Stimulated activated CD4-positive, alpha-beta T cell treated with anti-CD3 and anti-CD28 coated beads, Interleukin-1b, Interleukin-23, amount 100 ng/mL, for 1 hour (primary cell): ENCODE data around the gene PEAR1.

Source experiments
- DNase-seq, 2 donors: peaks; one replicate each; pipeline ENCODE4 v3.0.0-alpha.2; 2020; ENCODE audit warnings: low read depth in 2 of 2

The PEAR1 gene

DNA sequence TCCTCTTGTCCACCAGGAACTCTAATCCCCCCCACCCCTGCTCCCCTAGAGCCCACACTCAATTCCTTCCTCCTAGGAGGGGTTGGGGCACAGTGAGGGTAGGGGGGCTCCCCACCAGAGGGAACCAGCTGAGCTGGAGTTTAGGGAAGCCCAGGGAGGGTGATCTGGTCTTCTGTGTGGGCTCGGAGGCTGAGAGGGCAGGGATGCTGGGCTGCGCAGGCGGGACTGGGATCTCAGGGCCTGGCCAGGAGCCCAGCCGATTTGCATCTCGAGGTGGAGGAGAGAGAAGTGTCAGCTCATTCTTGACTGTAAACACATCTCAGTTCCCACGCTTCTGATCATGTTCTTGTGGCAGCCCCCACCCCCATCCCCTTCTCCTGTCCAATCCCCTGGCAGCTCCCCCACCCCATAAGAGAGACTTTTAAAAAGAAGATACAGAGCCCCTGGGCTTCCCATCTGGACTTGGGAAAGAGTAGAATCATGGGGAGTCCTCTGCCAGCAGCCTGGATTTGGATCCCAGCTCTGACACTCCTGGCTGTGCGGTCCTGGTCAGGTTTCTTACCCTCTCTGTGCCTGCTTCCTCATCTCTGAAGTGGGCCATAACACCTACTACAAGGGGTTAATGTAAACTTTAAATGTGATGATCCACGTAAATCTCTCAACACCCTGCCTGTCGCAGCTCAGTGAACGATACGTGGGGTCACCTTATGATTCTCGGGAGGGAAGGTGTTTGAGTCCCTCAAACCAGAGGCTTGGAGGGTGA lies 6.6 kb downstream of the PEAR1 start:
- DNase-seq, result no peak

- no peak for DNase-seq
Measured at GRCh38 chr1:156900896-156901589, 7.5 kb downstream of the PEAR1 start.

- DNase-seq, result no peak
Measured at GRCh38 chr1:156901590-156901900, 8.0 kb downstream of the PEAR1 start.

DNA sequence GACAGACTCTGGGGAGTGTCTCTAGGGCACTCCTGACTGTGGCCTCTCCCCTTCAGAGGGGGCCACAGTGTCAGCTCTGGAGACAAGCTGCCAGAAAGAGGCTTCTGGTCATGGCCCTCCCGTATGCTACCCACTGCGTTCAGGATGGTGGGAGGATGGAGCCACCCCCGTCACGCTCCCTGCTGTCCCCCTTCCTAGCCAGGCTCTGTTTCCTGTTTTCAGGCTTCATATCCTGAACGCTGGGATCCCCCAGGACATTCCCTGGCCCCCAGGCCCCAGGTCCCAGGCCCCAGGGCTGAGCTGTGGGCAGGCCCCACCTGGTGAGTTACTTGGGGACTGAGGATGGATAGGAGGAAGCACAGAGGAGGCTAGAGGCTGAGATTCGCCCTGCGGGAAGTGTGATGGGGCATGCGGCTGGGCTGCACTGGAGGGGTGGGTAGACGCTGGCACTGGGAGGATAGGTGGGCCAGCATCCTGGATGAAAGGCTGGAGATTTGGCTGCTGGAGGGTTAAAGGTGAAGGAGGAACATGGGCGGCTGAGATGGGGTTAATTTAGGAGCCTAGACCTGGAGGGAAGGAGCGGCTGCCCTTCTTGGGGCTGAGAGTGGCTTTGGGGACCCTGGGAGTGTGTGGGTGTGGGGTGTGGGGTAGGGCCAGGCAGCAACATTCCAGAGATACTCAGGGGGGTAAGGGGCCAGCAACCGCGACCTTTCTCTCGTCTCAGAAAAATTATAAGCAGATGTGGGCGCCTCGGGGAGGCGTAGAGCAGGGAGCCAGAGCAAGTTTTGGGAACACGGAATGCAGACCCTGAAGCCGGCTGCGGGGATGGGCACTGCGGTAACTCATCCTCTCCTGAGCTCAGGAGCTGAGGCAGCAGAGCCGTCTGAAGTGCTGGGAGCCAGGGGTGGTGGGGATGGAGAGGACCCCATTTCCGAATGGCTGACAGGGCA lies 8.7 kb downstream of the PEAR1 start:
- no peak for DNase-seq

GRCh38 chr1:156903328-156904091 lies 10.0 kb downstream of the PEAR1 start:
- no peak for DNase-seq

DNA sequence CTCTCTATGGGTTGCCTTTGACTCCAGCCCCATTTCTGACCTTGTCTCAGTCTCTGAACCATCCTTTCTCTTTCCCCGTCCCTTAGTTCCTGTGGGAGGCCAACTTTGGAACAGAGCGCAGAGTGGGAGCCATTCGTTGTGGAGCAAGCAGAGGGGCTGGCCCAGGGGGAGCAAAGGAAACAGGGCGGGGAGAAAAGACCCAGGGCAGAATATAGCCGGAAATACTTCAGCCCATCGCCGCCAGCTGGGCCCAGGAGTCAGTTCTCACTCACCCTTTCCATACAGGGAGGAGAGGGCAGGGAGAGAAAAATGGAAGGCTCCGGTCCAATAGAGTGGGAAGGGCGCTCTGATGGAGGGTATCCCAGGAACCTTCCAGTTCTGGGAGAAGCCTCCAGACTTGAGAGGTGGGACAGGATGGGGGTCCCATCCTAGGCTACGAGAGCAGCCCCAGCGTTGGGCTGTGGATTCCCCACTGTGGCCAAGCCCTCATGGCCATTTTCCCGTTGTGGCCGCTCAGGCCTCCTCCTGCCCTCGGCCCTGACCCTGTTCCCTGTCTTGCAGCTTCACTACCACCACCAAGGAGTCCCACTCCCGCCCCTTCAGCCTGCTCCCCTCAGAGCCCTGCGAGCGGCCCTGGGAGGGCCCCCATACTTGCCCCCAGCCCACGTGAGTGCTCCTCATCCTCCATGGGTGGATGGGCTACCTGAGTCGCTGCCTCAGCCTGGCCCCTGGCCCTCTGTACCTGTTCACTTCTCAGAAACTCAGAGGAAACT lies 10.9 kb downstream of the PEAR1 start:
- no peak for DNase-seq

DNA sequence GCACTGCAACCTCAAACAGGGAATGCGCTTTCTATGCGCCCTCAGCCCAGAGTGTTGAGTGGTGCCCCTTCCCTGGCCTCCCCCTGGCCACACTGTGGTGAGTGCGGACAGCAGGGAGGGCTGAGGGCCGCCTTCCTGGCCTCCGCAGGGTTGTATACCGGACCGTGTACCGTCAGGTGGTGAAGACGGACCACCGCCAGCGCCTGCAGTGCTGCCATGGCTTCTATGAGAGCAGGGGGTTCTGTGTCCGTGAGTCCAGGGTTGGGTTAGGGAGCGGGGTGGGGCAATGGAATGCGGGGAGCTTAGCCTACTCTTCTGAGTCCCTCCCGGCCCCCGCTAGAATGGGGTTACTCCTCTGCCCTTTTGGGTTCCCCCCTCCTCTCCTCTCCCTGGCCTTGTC lies 11.7 kb downstream of the PEAR1 start:
- no peak for DNase-seq

- no peak for DNase-seq
Measured at GRCh38 chr1:156905651-156906050, 12.1 kb downstream of the PEAR1 start.

- DNase-seq, result no peak
Measured at GRCh38 chr1:156906206-156906906, 12.8 kb downstream of the PEAR1 start.

DNA sequence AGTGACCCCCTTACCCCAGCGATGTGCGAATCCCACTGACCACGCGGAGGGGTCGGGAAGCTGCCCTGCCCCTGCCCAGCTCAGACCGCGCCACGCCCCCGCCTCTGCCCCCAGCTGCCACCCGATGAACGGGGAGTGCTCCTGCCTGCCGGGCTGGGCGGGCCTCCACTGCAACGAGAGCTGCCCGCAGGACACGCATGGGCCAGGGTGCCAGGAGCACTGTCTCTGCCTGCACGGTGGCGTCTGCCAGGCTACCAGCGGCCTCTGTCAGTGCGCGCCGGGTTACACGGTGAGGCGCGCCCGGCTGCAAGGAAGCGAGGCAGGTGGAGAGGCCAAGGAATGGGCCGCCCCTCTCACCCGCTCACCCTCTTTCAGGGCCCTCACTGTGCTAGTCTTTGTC lies 15.0 kb downstream of the PEAR1 start:
- DNase-seq, result no peak

GRCh38 chr1:156908955-156909354 lies 15.4 kb downstream of the PEAR1 start:
- DNase-seq, result no peak

GRCh38 chr1:156909671-156910070 lies 16.2 kb downstream of the PEAR1 start:
- no peak for DNase-seq

- peak in 1 of 2 donors; percentile 50 for DNase-seq
Measured at GRCh38 chr1:156910309-156910782, 16.8 kb downstream of the PEAR1 start.

GRCh38 chr1:156911577-156912298 lies 18.2 kb downstream of the PEAR1 start:
- DNase-seq, result no peak

GRCh38 chr1:156912310-156912709 lies 18.8 kb downstream of the PEAR1 start:
- no peak for DNase-seq

DNA sequence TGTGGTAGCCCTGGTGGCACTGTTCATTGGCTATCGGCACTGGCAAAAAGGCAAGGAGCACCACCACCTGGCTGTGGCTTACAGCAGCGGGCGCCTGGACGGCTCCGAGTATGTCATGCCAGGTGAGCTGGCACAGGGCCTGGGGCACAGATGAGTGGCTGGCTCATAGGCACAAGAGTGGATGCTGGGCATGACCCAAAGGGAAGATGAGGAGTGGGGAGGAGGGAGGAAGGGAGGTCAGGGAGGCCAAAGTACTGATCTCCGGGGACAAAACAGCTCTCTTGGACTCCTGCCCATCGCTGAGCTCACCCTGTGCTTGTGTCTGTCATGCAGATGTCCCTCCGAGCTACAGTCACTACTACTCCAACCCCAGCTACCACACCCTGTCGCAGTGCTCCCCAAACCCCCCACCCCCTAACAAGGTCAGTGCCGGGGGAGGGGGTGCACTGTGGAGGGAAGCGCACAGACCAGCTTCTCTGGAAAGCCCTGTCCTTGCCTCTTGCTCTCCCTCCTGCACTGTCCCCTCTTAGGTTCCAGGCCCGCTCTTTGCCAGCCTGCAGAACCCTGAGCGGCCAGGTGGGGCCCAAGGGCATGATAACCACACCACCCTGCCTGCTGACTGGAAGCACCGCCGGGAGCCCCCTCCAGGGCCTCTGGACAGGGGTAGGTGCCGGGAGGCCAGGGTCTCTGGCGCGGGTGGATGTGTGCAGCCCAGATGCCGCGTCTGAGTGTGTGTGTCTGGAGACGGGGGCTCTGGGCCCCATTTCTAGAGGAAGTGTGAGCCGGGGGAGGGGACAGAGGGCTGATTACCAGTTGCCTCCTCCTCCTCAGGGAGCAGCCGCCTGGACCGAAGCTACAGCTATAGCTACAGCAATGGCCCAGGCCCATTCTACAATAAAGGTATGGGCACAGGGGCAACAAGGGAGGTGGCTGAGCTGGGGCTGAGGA lies 19.6 kb downstream of the PEAR1 start:
- DNase-seq, result no peak

GRCh38 chr1:156913809-156914387 lies 20.4 kb downstream of the PEAR1 start:
- no peak for DNase-seq

- no peak for DNase-seq
Measured at GRCh38 chr1:156914440-156914856, 20.9 kb downstream of the PEAR1 start.
